Stimulated activated CD4-positive, alpha-beta T cell treated with anti-CD3 and anti-CD28 coated beads, TNF-alpha, amount 100 ng/mL, for 1 hour (primary cell): ENCODE measurements around the gene RUNX1.
"Not testable (repeated sequence)": the region's sequence is repeated elsewhere in the genome, so short reads cannot be mapped to it uniquely, and the experiment has no call there.

Experiments
- DNase-seq, 3 donors: peaks; one replicate each; pipeline ENCODE4 v3.0.0-alpha.2; 2020; ENCODE audit warnings: low read depth in 3 of 3, low spot score in 1 of 3

Gene RUNX1

DNA sequence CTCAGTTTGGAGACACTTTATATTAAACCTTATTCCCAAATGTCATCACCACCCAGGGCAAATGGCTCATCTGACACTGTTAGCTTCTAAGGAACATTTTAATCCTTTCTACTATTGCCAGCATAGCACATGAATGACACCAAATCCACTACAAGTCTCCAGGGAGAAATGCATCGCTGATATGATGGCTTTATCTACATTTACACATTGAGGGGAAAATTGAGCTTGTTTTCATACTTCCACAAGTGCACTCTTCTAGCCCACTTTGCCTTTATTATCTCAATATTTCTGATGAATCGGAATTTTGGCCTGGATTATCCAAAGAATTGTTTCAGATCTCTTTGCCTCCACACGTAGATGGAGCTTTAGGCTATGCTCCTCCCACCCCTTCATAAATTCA lies 75.4 kb downstream of the RUNX1 start:
- no peak for DNase-seq

DNA sequence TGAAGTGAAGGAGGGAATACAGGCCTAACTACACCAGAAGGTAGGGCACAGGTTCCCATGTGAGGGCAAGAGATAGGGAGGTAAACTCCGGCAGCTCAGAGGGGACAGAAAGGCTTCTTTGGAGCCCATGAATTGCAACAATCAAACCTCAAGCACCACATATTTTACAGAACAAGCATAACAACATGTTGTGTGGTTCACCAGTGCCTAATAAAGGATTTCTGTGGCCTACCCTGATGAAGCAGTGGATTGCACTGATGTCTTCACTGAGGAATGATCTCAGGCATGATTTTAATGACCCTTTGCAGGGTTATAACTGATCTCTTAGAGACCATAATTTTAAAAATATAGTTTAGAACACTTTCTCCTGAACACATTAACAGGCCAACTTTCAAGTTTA lies 77.4 kb downstream of the RUNX1 start:
- DNase-seq: no peak

DNA sequence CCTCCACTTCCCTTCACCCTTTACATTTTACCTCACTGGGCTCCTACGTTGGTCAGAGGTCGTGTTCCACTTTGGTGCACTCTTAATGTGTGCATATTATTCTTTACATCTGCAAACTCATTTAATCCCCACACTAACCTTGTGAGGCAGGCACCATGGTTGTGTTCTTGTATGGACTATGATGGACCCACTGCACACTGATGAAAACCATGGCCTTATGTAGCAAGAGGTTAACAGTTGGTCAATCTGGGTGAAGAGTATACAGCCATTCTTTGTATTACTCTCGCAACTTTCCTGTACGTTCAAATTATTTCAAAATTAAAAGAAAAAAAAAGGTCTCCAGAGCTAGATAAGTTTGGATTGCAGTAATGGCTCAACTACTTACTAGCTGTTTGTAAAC lies 78.5 kb downstream of the RUNX1 start:
- no peak for DNase-seq

DNA sequence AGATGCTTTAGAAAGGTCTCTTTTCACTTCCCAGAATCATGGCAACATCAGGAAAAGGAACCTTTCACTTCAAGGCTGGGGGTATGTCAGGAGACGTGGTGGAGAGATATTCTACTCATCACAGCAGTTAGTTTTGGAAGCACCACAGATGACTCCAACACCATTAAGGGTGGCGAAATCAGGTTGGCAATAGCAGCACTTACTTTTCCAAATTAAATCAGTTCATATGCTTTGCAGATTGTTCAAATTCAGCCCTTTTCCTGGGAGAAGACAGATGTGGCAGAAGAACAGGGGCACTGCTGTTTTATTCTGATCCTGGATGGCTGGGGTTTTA lies 79.0 kb downstream of the RUNX1 start:
- DNase-seq: no peak

DNA sequence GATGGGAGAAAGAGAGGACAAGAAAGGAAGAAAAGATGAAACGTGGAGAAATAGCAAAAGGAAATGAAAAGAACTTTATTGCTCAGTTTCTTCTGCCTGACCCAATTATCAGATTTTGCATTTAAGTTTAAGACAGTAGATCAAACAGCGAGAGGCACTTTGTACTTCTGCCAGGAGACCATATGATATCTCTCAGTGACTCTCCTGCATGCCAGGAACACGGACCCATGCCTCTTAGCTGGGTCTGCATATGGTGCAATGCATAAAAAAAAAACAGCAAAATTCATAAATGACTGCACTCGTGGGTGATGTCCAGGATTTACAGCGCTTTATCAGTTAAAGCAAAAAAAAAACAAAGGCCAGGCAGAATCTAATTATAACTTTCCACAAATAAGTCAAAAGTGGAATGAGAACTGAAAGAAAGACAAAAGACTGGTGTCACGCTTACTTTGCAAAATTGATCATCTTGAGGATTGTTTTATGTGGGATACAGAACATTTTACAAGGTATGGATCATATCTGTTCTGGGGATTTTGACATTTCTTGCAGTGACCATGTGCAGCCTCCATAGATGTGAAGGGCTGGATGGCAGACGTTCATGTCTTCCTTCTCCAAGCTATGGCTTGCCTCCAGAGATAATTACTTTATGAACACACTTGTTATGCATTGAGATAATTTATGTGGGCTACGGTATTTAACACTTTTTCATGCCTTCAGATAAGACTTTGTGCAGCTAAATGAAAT lies 79.5 kb downstream of the RUNX1 start:
- DNase-seq: no peak

DNA sequence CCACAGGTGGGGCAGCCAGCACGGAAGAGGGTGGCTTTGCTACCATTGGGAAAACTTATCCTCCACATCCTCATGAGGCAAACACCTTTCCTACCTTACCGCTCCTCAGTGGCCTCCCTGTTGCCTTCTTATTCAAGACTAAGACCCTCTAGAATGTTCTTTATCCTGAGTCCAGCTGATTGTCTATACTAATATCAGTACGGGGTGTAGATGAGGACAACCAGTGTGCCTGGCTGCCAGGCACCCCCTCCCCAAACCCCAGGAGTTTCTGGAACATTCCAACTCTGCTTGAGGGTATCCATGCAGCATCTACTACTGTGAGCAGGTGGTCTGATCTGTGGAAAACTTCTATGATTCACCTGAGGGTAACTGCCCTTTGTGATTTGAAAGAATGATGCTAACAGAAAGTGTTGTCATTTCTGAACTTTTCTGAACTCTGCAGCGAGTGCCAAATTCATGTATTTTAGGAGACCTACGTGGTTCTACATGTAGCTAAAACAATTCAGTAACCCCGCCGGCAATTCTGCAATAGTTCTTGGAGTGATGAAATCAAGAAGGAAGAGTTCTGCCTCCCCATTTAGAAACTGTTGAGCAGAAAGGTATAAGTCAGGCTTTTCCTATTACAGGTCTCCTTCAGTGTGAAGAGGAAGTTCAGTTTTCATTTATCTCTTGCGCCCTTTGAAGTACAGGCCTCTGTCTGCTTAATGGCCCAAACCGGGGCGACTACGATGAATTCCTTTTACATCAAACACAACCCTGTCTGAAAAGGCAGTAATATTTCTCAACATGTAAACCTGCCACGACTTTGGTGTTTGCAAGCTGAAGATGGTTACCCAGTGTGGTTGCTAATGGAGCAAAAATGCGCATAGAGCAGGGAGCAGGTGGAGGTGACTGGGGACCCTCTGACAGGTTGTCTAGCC lies 80.4 kb downstream of the RUNX1 start:
- DNase-seq: no peak

DNA sequence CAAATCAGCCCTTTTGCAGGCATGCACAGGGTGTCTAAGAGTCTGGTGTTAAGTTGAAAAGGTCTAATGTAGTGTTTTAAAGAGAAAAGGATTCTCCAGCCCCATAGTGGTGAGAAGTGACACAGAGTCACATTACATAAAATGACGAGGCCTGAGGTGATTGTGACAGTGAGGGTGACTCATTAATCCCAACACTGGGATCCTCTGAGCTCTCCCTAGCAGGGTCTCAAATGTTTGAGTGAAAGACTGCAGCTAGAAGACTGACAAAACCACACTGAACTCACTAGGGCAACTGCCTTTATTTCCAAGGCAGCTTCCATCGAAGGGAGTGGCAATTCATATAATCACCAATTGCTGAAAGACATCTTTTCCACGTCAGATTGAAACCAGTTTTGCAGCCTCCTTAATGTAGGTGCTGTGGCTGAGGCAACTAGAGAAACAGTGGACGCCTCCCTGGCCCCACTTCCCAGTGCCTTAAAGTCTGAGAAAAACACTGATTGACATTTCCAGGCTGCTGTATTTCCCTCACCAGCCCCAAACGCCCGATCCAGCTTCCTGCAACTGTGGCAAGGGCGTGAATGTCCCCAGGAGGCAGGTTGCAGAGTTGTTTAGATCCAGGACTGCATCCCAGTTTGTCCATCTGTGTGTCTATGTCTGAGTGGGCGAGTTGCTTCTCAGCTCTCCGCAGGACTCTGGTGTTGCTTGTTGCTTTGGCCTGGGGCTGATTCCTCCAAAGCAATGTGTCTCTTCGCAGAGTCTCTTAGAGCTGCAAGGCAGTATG lies 81.4 kb downstream of the RUNX1 start:
- DNase-seq: no peak

DNA sequence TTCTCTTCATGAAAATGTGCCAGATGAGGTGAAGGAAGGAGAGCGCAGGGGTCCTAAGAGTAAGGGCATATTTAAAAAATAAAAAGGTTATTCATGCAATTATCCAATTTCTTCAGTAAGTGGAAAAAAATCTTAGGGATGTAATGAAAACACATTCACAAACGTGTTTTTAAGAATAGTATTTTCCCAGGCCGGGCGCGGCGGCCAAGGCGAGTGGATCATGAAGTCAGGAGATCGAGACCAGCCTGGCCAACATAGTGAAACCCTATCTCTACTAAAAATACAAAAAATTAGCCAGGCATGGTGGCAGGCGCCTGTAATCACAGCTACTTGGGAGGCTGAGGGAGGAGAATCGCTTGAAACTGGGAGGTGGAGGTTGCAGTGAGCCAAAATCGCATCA lies 82.2 kb downstream of the RUNX1 start:
- not testable (repeated sequence) for DNase-seq

DNA sequence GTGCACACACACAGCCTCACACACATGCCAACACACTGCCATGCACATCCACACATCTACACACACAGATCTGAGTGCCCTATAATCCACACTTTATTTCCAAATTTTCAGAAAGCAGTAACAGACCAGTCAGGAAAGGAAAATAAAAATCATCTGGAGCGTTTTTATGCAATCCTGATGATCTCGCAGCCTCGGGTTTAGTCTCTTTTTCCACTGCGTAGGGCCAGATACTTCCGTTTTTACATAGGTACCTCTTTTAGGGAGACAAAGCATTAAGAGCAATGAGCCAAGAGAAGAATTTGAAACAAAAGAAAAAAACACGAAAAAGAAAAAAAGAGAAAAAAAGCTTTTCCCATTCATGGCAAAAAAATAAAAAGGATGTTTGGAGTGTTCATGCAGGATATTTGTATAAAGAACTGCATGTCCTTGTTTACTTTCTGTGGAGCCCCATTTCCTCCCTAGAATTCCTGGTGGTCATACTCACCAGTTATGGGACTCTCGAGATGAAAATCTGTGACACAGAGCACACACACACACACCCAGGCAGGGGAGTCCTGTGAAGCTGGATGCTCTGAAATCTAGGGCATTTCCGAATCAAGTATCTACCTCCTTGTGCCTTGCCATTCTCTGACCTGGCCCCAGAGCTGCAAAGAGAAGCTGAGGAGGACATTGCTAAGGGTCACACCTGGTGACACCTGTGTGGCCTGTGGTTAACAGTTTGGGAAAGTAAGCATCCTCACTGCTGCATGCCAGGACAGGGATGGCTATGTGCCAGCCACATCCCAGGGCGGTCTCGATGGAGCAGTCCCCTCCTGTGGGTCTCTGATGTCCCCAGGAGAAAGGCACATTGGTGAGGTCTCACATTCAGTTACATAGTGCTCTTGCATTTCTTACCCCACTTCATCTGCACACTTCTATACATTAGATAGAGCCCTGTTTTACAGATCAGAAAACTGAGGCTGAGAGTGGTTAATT lies 83.6 kb downstream of the RUNX1 start:
- DNase-seq: no peak

DNA sequence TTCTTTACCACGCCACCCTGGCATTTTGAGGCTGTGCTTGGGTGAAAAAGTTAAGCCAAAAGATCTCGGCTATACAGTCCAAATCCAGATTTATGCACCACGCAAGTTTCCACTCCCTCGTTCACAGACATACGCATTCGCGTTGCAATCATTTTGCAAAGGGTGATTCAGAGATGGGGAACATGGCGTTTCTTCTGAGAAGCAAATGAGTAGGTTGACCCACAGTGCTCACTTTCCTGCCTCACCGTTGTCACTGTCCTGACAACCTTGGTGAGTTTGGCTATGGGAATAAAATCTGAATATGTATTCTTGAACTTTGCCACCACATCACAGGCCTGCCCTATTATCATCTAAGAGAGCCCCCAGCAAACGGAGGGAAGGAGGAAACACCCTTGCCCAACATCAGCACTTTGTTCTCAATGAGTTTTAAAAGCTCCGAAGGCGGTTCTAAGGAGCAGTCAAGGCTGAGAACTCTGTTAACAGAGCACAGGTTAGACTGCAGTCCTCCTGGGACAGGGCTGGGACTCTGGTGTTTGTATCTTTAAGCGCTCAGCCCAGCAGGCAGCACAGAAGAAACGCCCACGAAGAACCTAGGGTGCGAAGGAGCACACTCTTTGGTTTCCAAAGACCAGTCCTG lies 86.4 kb downstream of the RUNX1 start:
- DNase-seq: no peak

DNA sequence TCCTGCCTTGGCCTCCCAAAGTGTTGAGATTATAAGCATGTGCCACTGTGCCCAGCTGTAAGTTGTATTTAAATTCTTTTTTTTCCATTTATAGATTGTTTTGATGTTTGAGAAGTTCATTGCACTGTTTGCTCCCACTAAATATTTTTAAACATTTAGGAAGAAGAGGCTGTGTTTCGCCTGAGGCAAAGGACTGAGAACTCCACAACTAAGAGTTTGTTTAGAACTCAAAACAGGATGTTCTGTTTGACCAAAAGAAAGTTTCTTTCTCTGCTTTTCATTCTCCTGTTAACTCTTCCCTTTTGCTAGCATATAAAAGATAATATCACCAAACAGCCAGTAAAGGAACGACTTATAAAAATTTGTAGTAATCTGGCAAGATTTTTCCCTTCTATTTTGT lies 87.0 kb downstream of the RUNX1 start:
- no peak for DNase-seq

DNA sequence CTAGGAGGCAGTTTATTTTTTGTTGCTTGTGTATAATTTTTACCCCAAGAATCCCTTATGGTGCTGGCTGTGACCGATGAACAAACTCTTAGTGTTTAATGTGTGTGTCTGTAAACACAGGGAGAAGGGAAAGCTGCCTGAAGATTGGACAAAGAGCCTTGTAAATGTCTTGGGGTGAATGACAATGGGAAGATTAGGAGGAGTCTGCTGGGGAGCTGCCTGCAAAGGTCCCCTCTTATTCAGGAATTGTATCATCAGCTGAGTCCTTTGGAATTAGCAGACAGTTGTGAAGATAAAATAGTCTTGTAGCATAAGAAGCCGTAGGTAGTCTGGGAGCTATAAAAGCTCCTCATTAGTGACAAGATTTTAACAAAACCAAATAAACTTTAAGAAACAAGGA lies 88.4 kb downstream of the RUNX1 start:
- DNase-seq: no peak

DNA sequence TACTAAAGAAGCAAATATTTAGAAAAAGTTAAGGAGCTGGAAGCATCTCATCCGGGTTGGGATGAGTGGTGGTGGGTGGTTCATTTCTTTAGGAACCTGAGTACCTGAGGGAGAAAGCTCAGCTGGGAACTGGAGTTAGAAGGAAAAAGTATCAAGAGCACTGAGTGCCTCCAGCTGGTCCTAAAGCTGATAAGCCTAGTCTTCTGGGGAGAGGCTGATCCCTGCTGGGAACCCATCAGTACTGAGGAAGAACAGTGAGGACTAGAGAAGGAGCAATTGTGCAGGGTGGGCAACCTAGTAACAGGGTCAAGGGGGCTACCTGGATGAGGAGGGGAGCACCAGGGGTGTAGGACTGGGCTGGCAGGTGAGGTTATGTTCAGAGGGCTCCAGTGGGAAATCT lies 89.5 kb downstream of the RUNX1 start:
- DNase-seq: no peak

DNA sequence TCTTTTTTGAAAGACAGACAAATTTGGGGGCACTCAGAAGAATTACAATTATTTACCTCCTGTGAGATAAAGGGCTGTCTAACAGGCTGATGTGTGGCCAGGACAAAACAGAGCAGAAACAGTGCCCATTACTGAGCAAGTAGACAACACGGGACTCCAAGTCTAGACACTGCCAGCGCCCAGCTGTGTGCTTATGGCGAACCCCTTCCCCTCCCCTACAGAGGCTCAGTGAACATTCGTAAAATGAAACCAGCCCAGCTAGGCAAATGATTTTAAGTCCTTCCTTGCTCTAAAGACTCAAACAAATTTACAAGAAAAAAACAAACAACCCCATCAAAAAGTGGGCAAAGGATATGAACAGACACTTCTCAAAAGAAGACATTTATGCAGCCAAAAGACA lies 91.1 kb downstream of the RUNX1 start:
- DNase-seq: no peak

DNA sequence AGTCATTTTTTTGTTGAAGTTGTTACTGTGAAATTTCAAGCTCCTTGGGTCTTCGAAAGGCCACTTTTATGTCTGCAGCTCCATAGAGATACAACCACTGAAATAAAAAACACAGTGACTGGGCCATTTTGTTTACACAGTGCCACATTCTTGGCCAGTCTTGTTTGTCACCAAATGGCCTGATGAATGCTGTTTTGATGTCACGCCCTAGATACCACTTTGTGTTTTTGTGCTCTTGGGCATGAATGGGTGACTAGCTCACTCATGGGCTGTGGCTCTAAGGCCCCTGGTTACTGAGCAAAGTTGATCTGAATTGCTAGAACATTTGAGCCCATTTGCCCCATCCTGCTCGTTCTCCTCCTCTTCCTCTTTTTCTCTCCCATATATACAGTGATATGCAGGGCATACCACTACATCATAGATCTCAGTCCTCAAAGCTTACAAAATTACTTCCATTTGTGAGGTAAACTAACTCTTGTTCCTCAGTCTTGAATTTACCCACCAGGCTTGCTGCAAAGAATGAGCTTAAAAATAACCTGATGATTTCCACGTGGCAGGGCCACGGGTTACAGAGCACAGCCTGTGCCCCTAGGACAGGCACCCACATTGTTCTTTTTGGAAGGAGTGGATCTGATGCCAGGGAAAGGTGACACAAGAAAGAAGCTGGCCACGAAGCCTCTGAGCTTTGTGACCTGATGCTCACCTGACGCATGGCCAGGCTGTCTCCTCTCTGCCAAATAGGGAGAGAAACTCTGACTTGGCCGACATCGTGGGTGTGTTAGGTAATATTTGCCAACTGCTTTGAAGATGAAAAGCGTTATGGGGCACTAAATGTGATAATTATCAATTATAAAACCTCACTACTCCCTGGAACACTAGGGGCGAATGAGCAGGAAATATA lies 92.4 kb downstream of the RUNX1 start:
- DNase-seq: no peak

DNA sequence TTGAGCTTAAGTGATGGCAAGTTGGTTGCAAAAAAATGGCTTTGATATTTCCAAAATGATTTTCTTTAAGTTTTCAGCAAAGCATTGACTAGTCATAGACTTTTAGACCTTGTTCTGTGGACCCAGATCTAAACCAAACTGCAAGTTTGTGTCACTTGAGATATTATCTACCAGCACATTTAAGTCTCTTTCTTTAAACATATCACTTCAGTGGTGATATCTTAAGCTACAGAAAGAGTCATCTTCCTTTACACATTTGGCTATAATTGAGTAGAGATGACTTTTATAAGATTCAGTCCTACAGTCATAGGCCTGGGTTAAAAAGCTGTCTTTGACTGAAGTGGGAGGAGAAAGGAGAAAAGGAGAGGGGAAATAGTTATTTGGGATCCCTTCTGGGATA lies 95.2 kb downstream of the RUNX1 start:
- no peak for DNase-seq

DNA sequence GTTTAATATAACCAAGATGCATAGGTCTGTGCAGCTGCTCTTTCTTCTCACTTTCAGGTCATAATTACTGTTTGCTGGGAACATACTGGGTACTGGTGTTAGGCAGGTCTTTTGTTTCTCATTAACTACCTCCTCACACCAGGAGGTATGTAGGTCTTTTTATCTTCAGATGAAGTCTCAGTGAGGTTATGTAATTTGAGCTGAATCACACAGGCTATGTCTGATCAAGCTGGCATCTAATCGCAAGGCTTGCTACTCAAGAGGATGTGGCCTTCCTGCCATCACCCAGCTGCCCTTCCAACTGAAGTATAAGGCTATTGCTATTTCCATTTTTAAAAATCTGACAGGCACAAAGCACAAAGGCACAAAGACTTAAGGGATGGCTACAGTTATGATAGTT lies 96.4 kb downstream of the RUNX1 start:
- no peak for DNase-seq

DNA sequence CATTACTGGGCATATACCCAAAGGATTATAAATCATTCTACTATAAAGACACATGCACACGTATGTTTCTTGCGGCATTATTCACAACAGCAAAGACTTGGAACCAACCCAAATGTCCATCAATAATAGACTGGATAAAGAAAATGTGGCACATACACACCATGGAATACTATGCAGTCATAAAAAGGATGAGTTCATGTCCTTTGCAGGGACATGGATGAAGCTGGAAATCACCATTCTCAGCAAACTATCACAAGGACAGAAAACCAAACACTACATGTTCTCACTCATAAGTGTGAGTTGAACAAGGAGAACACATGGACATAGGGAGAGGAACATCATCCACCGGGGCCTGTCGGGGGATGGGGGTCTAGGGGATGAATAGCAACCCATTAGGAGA lies 97.2 kb downstream of the RUNX1 start:
- not testable (repeated sequence) for DNase-seq

DNA sequence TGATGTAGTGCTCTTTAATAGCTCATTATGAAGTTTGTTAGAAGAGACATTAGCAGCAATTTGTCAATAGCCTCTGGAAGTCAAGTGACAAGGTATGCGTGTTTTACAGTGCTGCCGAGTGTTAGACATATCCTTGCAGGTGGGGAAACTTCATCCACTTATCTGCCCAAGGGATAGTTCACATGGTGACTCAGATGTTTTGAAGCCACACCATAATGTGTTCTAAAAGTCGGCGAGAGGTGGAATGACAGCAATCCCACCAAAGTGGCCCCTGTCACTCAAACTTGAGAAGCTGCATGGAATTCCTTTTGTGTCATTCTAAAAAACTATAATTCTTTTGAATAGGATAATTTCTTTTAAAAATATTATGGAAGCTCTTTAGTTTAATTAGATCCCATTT lies 98.1 kb downstream of the RUNX1 start:
- no peak for DNase-seq
